RWPE1 (cell line): ENCODE results near the gene CCDC50.

Experiments
- CTCF ChIA-PET: fragments of 350-600 bp; sonication (Branson Sonifier 250); formaldehyde crosslinking; extraction: SDS; loops from one replicate; lab custom pipeline; 2021; lab: Yijun Ruan, JAX
- POLR2A ChIA-PET: fragments of 400-600 bp; formaldehyde crosslinking; extraction: SDS; loops from one replicate; lab custom pipeline; 2020; ENCODE audit warnings: antibody characterized with exemption; ENCODE audit not compliant: low non-redundant PET; lab: Yijun Ruan, JAX
- DNase-seq: peaks from one replicate; pipeline ENCODE4 v3.0.0; 2012; ENCODE audit warnings: low spot score
- H3K27ac ChIP-seq: fragments of 450-650 bp; 2 replicates; pipeline ENCODE4 v1.5.1; 2017
- CTCF ChIP-seq: fragments of 450-650 bp; conservative IDR thresholded peaks from 2 replicates; pipeline ENCODE4 v1.5.1; 2017; ENCODE audit warnings: low read depth, mild to moderate bottlenecking

The CCDC50 gene

GRCh38 chr3:191358929-191359328 lies 29.7 kb downstream of the CCDC50 start:
- ChIA-PET POLR2A (no interaction called here), CTCF (interaction anchor here (0.6 kb wide), 1 partner anchor 9 kb away, joined by 3 read pairs; no protein-coding TSS in a partner anchor)
- no peak overlapping the region for H3K27ac ChIP-seq
- TF ChIP-seq CTCF: no peak
- no peak for DNase-seq

GRCh38 chr3:191360620-191361019 lies 31.4 kb downstream of the CCDC50 start:
- CTCF ChIA-PET: no interaction called here
- POLR2A ChIA-PET: no interaction called here

GRCh38 chr3:191361456-191361855 lies 32.3 kb downstream of the CCDC50 start:
- DNase-seq: no peak
- ChIA-PET CTCF (no interaction called here), POLR2A (no interaction called here)
- no peak for TF ChIP-seq CTCF
- no peak overlapping the region for H3K27ac ChIP-seq

More at GRCh38 chr3:191360620-191361019, 31.4 kb downstream of the CCDC50 start:
- TF ChIP-seq CTCF: no peak
- H3K27ac ChIP-seq: no peak overlapping the region
- peak; percentile 48 for DNase-seq

GRCh38 chr3:191362037-191362436 lies 32.8 kb downstream of the CCDC50 start:
- DNase-seq: no peak
- ChIA-PET POLR2A (no interaction called here), CTCF (no interaction called here)
- H3K27ac ChIP-seq: no peak overlapping the region
- no peak for TF ChIP-seq CTCF

GRCh38 chr3:191362524-191363090 lies 33.4 kb downstream of the CCDC50 start:
- POLR2A ChIA-PET: no interaction called here
- CTCF ChIA-PET: no interaction called here
- H3K27ac ChIP-seq: no peak overlapping the region
- DNase-seq: no peak
- no peak for TF ChIP-seq CTCF

- POLR2A ChIA-PET: no interaction called here
- peak; percentile 11 for DNase-seq
- H3K27ac ChIP-seq: no peak overlapping the region
- CTCF ChIA-PET: no interaction called here
- TF ChIP-seq CTCF: no peak
Measured at GRCh38 chr3:191363221-191363620, 34.0 kb downstream of the CCDC50 start.
